GM12872 (cell line): ENCODE data around the gene PLXNA2.

Experiments
- TF ChIP-seq, protein P1 (sequence below): IDR thresholded peaks from 3 replicates; pipeline ENCODE4 v1.5.1; 2011; ENCODE audit warnings: low read depth, mild to moderate bottlenecking, low read length, moderate library complexity; ENCODE audit not compliant: insufficient read depth

Gene PLXNA2

DNA sequence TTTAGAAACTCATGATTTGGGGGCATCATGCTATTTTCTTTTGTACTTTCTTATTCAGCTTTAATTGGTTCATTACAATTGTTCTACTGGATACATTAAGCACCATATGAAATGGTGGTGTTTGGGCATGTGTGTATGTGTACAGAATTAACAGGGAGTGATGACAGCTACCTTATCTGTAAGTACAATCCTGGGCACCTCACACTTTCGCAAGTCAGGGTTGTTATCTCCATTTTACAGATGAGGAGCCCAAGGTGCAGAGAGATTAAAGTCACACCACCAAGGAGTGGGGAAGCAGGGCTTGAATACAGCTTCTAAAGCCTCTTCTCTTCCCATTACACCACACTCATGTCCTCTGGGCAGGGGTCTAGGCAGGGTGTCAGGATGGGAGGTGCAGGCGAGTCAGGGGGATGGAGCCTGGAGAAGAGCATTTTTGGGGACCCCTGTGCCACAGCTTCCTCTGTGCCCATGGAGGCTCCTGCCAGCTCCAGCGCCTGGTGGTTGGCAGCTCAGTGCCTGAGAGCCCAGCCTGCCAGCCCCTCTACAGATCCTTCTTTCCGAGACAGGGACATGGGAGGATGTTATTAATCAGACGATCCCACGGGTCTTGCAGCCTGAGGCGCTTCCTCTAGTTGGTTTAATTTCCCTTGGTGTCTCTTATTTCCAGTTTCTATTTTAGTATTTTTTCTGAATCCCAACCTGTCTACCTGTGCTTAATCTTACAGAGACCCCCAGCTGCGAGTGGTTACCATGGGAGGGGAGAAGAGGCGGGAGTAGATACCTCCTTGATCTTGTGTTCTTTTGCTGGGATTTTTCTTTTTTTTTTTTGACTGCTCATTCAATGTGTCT, 207.0 kb downstream of the PLXNA2 start:
- TF ChIP-seq, protein P1, sequence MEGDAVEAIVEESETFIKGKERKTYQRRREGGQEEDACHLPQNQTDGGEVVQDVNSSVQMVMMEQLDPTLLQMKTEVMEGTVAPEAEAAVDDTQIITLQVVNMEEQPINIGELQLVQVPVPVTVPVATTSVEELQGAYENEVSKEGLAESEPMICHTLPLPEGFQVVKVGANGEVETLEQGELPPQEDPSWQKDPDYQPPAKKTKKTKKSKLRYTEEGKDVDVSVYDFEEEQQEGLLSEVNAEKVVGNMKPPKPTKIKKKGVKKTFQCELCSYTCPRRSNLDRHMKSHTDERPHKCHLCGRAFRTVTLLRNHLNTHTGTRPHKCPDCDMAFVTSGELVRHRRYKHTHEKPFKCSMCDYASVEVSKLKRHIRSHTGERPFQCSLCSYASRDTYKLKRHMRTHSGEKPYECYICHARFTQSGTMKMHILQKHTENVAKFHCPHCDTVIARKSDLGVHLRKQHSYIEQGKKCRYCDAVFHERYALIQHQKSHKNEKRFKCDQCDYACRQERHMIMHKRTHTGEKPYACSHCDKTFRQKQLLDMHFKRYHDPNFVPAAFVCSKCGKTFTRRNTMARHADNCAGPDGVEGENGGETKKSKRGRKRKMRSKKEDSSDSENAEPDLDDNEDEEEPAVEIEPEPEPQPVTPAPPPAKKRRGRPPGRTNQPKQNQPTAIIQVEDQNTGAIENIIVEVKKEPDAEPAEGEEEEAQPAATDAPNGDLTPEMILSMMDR = no peak

DNA sequence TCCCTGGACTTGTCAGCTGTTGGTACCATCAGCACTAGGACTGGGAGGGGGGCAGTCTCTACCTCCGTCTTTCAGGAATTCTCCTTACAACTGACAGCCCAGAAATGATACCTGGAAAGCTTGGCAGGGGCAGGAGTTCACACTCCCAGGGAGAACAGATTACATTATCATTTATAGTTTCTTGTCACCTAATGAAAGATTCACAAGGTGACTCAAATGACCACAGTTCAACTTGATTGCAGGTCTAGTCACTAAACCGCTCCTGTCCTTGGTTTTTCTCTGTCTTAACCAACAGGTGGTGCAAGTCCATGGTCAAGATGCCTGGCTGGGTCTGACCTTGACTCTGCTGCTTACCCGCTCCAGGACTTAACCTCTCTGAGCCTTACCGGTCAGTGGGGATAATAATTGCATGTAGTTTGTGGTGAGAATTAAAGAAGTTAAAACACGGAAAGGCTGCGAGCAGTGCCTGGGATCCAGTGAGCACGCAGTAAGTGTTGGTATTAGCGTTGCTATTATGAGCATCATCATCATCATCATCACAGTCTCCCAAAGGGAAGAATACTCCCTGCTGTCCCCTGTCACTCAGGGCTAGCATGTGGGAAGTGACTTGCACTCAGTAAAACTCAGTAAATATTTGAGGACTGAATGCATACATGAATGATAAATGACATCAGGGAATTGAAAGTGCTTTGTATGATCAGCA, 207.9 kb downstream of the PLXNA2 start:
- TF ChIP-seq, protein P1 = peak; percentile 45

GRCh38 chr1:208034135-208034534, 210.0 kb downstream of the PLXNA2 start:
- TF ChIP-seq, protein P1 = no peak

DNA sequence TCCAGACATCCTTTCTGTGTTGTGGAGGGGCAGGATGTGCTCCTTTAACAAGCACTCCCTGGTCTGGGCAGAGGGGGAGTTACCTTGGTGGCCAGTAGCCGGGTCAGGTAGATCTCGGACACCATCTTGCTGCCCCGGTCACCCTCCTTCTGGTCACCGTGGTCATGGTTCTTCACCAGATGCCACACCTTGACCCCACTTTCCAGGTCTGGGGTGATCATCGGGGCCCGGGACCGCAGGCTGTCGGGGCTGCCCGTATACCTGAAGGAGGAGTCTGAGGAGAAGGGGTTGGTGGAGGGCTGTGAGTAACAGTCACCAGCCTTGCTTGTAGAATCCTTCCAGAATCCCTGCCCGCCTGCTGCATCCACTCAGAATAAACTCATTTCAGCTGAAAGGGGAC, 210.9 kb downstream of the PLXNA2 start:
- TF ChIP-seq, protein P1 = no peak

- TF ChIP-seq, protein P1 = no peak
Observed at GRCh38 chr1:208031932-208032320, 212.3 kb downstream of the PLXNA2 start.

- TF ChIP-seq, protein P1 = no peak
Observed at GRCh38 chr1:208031316-208031931, 212.8 kb downstream of the PLXNA2 start.
